ENCODE data around the gene MEG3.

The MEG3 gene

DNA sequence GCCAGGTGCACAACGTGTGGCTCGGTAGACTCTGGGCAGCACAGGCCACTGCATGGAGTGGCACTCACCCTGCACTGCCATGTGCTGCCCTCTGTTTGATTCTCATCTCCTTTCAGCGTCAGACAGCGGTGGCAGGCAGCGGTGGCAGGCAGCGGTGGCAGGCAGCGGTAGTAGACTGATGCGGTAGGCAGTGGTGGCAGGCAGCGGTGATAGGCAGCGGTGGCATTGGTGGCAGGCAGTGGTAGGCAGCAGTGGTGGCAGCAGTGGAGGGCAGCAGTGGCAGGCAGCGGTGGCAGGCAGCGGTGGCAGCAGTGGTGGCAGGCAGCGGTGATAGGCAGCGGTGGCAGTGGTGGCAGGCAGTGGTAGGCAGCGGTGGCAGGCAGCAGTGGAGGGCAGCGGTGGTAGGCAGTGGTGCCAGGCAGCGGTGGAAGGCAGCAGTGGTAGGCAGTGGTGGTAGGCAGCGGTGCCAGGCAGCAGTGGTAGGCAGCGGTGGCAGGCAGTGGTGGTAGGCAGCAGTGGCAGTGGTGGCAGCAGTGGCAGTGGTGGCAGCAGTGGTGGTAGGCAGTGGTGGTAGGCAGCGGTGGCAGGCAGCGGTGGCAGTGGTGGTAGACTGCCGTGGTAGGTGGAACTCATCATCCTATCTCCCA, 6.0 kb upstream of the MEG3 start:
- no peak overlapping the region for H3K4me3 ChIP-seq (ENCODE audit: low read length)

DNA sequence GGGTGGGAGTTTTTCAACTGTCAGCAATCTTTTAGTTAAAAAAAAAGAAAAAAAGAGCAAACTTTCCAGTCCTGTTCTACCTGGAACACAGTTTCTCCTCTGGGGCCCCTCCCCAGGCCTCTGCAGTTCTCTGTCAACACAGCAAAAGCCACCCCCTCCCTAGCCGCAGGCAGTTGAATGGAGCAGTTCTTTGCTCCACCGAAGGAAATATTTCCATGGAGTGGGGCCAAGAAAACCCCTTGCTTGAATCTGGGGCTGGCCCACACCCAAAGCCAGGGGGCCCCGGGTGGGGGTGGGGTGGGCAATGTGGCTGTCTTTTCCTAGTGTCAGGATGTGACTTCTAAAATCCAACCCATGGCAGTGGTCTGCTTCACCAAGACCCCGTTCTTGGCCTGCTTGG, 5.0 kb upstream of the MEG3 start:
- H3K4me3 ChIP-seq (ENCODE audit: low read length) = no peak overlapping the region
- no peak for DNase-seq (ENCODE audit: low read depth)
- TF ChIP-seq, protein P1, sequence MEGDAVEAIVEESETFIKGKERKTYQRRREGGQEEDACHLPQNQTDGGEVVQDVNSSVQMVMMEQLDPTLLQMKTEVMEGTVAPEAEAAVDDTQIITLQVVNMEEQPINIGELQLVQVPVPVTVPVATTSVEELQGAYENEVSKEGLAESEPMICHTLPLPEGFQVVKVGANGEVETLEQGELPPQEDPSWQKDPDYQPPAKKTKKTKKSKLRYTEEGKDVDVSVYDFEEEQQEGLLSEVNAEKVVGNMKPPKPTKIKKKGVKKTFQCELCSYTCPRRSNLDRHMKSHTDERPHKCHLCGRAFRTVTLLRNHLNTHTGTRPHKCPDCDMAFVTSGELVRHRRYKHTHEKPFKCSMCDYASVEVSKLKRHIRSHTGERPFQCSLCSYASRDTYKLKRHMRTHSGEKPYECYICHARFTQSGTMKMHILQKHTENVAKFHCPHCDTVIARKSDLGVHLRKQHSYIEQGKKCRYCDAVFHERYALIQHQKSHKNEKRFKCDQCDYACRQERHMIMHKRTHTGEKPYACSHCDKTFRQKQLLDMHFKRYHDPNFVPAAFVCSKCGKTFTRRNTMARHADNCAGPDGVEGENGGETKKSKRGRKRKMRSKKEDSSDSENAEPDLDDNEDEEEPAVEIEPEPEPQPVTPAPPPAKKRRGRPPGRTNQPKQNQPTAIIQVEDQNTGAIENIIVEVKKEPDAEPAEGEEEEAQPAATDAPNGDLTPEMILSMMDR (conservative IDR thresholded peaks at IDR 0.05; ENCODE audit: low read depth, low read length) = no peak

More for the DNA sequence above, 6.0 kb upstream of the MEG3 start:
- TF ChIP-seq, protein P1 (conservative IDR thresholded peaks at IDR 0.05; ENCODE audit: low read depth, low read length) = no peak
- DNase-seq (ENCODE audit: low read depth) = no peak

DNA sequence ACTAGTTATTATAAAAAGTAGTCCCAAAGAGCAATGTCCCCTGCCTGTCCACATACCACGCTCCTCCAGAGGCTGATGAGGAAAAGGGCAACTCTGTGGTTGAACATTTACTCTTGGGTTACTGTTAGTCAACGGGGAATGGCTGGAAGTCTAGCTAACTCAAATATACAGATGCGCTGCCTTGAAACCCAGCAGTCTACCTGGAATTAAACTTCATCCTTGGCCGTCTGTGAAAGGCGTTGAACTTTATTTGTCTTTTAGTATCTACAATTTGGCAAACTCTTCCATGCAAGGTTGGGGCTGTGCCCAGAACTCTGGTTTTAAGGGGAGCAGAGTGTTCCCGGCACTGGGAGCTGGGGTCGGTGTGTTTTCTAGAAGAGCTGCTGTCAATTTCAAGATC, 3.9 kb upstream of the MEG3 start:
- TF ChIP-seq, protein P1 (conservative IDR thresholded peaks at IDR 0.05; ENCODE audit: low read depth, low read length) = no peak
- no peak overlapping the region for H3K4me3 ChIP-seq (ENCODE audit: low read length)
- no peak for DNase-seq (ENCODE audit: low read depth)

DNA sequence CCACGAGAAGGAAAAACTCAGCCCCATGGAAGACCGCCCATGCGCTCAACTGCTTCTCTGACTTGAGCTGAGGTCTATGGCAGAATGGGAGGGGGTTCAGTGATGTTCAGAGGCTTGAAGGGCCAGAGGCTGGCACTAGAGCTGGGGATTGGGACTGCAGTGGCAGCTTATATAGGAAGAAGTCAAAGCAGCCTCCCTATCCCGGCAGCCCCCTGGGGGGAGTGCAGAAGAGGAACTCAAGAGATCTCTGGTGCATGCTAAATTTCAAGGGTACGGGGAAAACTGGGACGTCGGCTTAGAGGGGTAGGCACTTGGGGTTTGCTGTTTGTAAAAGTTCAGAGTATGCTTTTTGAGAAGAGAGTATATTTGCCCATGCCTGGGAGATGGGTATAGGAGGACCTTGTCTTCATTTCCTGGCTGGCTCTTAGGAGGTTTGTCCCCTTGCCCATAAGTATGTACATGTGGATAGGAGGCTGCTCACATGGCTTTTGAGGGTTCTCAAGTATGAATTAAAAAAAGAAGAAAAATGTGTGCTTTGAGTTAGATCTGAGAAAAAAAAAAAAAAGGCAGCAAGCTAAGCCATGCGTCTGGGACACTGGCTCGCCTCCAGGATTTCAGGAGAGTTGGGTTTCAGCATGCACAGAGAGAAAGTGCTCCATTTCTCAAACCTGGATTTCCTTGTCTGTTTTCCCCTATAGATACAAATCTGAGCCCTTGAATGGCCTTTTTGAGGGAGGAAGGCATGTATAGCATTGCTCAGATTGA, 3.2 kb upstream of the MEG3 start:
- H3K4me3 ChIP-seq (ENCODE audit: low read length) = no peak overlapping the region
- no peak for DNase-seq (ENCODE audit: low read depth)
- TF ChIP-seq, protein P1 (conservative IDR thresholded peaks at IDR 0.05; ENCODE audit: low read depth, low read length) = no peak

DNA sequence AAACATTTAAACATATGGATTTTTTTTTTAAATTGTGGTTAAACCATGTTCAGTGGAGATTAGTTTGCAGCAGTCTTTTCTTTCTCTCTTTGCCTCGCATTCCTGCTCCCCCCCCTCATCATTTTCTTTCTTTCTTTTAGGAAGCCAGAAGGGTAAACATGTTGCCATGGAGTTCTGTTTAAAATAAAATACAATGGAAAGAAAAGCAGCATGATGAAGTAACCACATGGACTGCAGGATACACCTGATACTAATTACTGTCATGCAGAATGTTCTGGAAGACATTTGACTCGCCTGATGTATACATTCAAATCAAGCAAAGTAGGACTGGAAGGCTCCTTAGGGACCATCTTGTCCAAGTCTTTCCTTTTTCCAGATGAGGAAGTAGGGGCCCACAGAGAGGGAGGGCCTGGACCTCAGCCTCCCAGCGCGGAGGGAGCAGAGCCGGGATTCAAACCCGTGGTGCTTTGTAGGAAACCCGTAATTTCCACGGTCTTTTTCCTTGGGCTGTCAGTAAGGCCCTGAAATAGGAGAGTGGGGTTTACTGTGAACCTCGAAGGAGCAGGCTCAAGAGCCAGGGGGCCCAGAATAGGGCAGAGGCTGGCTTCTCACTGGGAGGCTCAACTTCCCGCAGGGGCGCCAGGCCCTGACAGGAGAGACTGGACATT, 2.4 kb upstream of the MEG3 start:
- H3K4me3 ChIP-seq (ENCODE audit: low read length) = no peak overlapping the region
- TF ChIP-seq, protein P1 (conservative IDR thresholded peaks at IDR 0.05; ENCODE audit: low read depth, low read length) = no peak
- DNase-seq (ENCODE audit: low read depth) = no peak

DNA sequence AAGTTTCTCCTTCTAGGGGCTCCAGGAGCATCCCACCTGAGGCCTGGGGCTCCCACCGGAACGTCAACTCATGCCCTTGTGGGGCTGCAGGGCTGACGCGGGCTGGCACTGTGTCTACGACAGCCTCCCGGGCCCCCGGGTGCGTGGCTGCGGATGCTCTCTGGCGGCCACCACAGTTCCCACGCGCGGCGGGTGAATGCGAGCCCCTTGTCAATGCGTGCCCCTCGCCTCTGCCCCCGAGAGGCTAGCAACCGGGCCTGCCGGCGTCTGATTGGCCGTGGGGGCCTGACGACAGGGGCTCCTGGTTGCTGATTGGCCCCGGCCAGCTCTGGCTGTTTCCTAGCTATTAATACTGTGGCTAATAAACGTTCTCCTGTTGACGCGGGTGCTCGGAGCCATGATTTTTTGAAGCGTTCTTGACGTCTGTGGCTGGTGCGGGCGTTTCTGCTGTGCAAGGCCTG, 1.8 kb upstream of the MEG3 start:
- TF ChIP-seq, protein P1 (conservative IDR thresholded peaks at IDR 0.05; ENCODE audit: low read depth, low read length) = no peak
- no peak overlapping the region for H3K4me3 ChIP-seq (ENCODE audit: low read length)
- no peak for DNase-seq (ENCODE audit: low read depth)

All from retinal pigment epithelial cell (primary cell).